DMS79 (cell line): Measurements from ENCODE around the gene HMX1.

Experiments used
- DNase-seq: peaks from one replicate; lab custom pipeline; 2025; lab: John Stamatoyannopoulos, UW

Gene HMX1

GRCh38 chr4:8909548-8909947 is 37.9 kb upstream of the HMX1 start:
- DNase-seq = no peak

GRCh38 chr4:8908206-8908893 is 36.7 kb upstream of the HMX1 start:
- DNase-seq = no peak

GRCh38 chr4:8907596-8908205 is 36.1 kb upstream of the HMX1 start:
- DNase-seq = no peak

- DNase-seq = no peak
Measured at GRCh38 chr4:8906991-8907595, 35.5 kb upstream of the HMX1 start.

GRCh38 chr4:8906668-8906970 is 35.0 kb upstream of the HMX1 start:
- DNase-seq = no peak

- no peak for DNase-seq
Measured at GRCh38 chr4:8905773-8906667, 34.4 kb upstream of the HMX1 start.

- DNase-seq = no peak
Measured at GRCh38 chr4:8905226-8905772, 33.7 kb upstream of the HMX1 start.

- no peak for DNase-seq
Measured at GRCh38 chr4:8904666-8905065, 33.0 kb upstream of the HMX1 start.

- DNase-seq = no peak
Measured at GRCh38 chr4:8904041-8904501, 32.4 kb upstream of the HMX1 start.

GRCh38 chr4:8901335-8901734 is 29.7 kb upstream of the HMX1 start:
- DNase-seq = no peak

GRCh38 chr4:8900588-8900987 is 28.9 kb upstream of the HMX1 start:
- DNase-seq = no peak

- no peak for DNase-seq
Measured at GRCh38 chr4:8898419-8898818, 26.8 kb upstream of the HMX1 start.

GRCh38 chr4:8897251-8898167 is 25.9 kb upstream of the HMX1 start:
- DNase-seq = no peak

- DNase-seq = no peak
Measured at GRCh38 chr4:8896506-8896905, 24.9 kb upstream of the HMX1 start.

GRCh38 chr4:8896071-8896470 is 24.4 kb upstream of the HMX1 start:
- no peak for DNase-seq

- no peak for DNase-seq
Measured at GRCh38 chr4:8895295-8895694, 23.7 kb upstream of the HMX1 start.

GRCh38 chr4:8894424-8894816 is 22.8 kb upstream of the HMX1 start:
- no peak for DNase-seq

- DNase-seq = no peak
Measured at GRCh38 chr4:8893624-8894423, 22.2 kb upstream of the HMX1 start.

GRCh38 chr4:8893227-8893623 is 21.6 kb upstream of the HMX1 start:
- DNase-seq = no peak

- DNase-seq = no peak
Measured at GRCh38 chr4:8892556-8893226, 21.1 kb upstream of the HMX1 start.
